Measurements from ENCODE around the gene EIF1AY. TPM values are rescaled to one million over a fixed set of nuclear protein-coding genes. Genes with fewer than 3 reads are reported as not detected.

Gene EIF1AY
- total and polyA plus RNA-seq, 2 of the 4 experiments (the other 2 are of a cell fraction), result not detected

DNA sequence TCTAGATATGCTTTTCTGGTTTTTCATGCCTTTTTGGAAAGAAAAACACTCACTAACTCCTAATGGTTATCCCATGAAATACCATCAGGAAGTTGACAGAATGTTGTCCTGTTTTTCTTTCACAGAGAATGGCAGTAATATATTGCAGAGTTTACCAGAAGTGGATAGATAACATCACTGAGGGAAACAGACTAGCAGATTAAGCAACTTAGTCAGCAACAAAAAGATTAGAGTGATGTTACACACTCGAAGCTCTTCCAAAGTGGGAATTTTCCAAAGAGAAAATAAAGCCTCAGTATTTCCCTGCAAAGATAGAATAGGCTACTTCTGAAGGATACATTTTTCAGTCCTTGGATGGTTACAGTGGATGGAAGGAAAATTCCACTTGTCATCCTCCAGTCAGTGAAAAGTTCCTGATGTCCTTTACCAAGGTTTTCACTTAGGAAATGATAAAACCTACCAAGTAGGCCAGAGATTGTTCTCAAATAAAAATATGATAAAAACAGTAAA lies 31.1 kb upstream of the EIF1AY start:
- H2BK20ac ChIP-seq (ENCODE audit: low read depth, low read length), result no peak overlapping the region
- H2BK15ac ChIP-seq (ENCODE audit: low read depth, low read length), result no peak overlapping the region
- no peak overlapping the region for H4K5ac ChIP-seq (ENCODE audit: low read depth, low read length)
- H3K23ac ChIP-seq (ENCODE audit: low read depth, low read length), result no peak overlapping the region
- H2BK5ac ChIP-seq (ENCODE audit: low read depth, low read length, poor library complexity, severe bottlenecking), result no peak overlapping the region
- H3K4ac ChIP-seq (ENCODE audit: low read depth, low read length), result no peak overlapping the region
- BruUV-seq (replicated peaks), result no TSS peak
- in situ Hi-C loops (cut with MboI; ENCODE audit: low sequenced_read_pairs) (no loop called here), intact Hi-C loops (cut with micrococcal nuclease) (no loop called here), dilution Hi-C loops (cut with HindIII; ENCODE audit: low sequenced_read_pairs, unreplicated experiment) (no loop called here)
- H3K27ac ChIP-seq (ENCODE audit: insufficient read depth, low read length), result no peak overlapping the region
- TF ChIP-seq RAD21 (IDR thresholded peaks at IDR 0.05; ENCODE audit: low read length), result no peak
- TF ChIP-seq CEBPB (IDR thresholded peaks at IDR 0.05; ENCODE audit: low read depth, low read length), result no peak
- TF ChIP-seq, protein P1, sequence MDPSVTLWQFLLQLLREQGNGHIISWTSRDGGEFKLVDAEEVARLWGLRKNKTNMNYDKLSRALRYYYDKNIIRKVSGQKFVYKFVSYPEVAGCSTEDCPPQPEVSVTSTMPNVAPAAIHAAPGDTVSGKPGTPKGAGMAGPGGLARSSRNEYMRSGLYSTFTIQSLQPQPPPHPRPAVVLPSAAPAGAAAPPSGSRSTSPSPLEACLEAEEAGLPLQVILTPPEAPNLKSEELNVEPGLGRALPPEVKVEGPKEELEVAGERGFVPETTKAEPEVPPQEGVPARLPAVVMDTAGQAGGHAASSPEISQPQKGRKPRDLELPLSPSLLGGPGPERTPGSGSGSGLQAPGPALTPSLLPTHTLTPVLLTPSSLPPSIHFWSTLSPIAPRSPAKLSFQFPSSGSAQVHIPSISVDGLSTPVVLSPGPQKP (IDR thresholded peaks at IDR 0.05; ENCODE audit: borderline replicate concordance, low read depth, low read length), result no peak
- TF ChIP-seq, protein P2, sequence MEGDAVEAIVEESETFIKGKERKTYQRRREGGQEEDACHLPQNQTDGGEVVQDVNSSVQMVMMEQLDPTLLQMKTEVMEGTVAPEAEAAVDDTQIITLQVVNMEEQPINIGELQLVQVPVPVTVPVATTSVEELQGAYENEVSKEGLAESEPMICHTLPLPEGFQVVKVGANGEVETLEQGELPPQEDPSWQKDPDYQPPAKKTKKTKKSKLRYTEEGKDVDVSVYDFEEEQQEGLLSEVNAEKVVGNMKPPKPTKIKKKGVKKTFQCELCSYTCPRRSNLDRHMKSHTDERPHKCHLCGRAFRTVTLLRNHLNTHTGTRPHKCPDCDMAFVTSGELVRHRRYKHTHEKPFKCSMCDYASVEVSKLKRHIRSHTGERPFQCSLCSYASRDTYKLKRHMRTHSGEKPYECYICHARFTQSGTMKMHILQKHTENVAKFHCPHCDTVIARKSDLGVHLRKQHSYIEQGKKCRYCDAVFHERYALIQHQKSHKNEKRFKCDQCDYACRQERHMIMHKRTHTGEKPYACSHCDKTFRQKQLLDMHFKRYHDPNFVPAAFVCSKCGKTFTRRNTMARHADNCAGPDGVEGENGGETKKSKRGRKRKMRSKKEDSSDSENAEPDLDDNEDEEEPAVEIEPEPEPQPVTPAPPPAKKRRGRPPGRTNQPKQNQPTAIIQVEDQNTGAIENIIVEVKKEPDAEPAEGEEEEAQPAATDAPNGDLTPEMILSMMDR (conservative IDR thresholded peaks at IDR 0.05; ENCODE audit: low read depth, low read length), result no peak
- no peak for TF ChIP-seq RCOR1 (IDR thresholded peaks at IDR 0.05; ENCODE audit: insufficient replicate concordance, low read length)
- no peak for TF ChIP-seq CHD1 (IDR thresholded peaks at IDR 0.05; ENCODE audit: low read depth, low read length)
- TF ChIP-seq NFE2L2 (IDR thresholded peaks at IDR 0.05; ENCODE audit: low read depth, low read length), result no peak
- no peak for TF ChIP-seq MAZ (IDR thresholded peaks at IDR 0.05; ENCODE audit: borderline replicate concordance, low read depth, low read length)
- no peak for TF ChIP-seq MXI1 (IDR thresholded peaks at IDR 0.05; ENCODE audit: borderline replicate concordance, low read depth, low read length)
- no peak for TF ChIP-seq SMC3 (IDR thresholded peaks at IDR 0.05; ENCODE audit: low read depth, low read length)
- no peak for TF ChIP-seq POLR2A (IDR thresholded peaks at IDR 0.05; ENCODE audit: low read depth, low read length)
- no peak for TF ChIP-seq FOS (IDR thresholded peaks at IDR 0.05; ENCODE audit: low read depth, low read length)
- H3K79me1 ChIP-seq (ENCODE audit: low read depth in 1 of 2, low read length in 2 of 2), result no peaks in the 10 kb centered on the region
- H3K14ac ChIP-seq (replicated peaks; ENCODE audit: low read depth, low read length), result no peak overlapping the region
- H2BK120ac ChIP-seq (ENCODE audit: low read depth, low read length), result no peak overlapping the region
- DNase-seq, result no peak
- WGBS, 2 experiments (ENCODE audit: extremely low coverage in 2 of 2, insufficient read length in 1 of 2), result no CpG with 5 or more reads among the region's 1 CpG
- H2AK5ac ChIP-seq (ENCODE audit: low read depth, low read length), result no peak overlapping the region
- H3K9ac ChIP-seq (ENCODE audit: low read depth, low read length), result no peak overlapping the region
- H2AK9ac ChIP-seq (replicated peaks; ENCODE audit: low read depth, low read length, poor library complexity), result no peak overlapping the region
- no peak for ATAC-seq (ENCODE audit: low read depth)
- no peak overlapping the region for H4K91ac ChIP-seq (ENCODE audit: insufficient read depth, low read depth, low read length)
- no peak overlapping the region for H4K8ac ChIP-seq (ENCODE audit: low read depth in 2 of 2, low read length in 2 of 2)
- H3K9me1 ChIP-seq (ENCODE audit: insufficient read depth, low read length), result no peaks in the 10 kb centered on the region
- H3K27me3 ChIP-seq (ENCODE audit: control insufficient read depth, insufficient read depth, low read length), result no peaks in the 10 kb centered on the region
- H3K36me3 ChIP-seq (ENCODE audit: control insufficient read depth, insufficient read depth, low read length), result no peaks in the 10 kb centered on the region
- no peaks in the 10 kb centered on the region for H4K20me1 ChIP-seq (ENCODE audit: insufficient read depth, low read length)
- no peaks in the 10 kb centered on the region for H3K4me1 ChIP-seq (ENCODE audit: control insufficient read depth, insufficient read depth, low read length)
- no peaks in the 10 kb centered on the region for H3K9me3 ChIP-seq (ENCODE audit: control insufficient read depth, insufficient read depth, low read length)
- no peak overlapping the region for H3K18ac ChIP-seq (ENCODE audit: low read depth, low read length)
- POLR2A ChIA-PET (ENCODE audit: unreplicated experiment), result no interaction called here
- H3K4me3 ChIP-seq (ENCODE audit: insufficient read depth, low read depth, low read length), result no peak overlapping the region
- no peak overlapping the region for H3K56ac ChIP-seq (ENCODE audit: extremely low read depth, insufficient read depth, low read length)
- no peak overlapping the region for H3K4me2 ChIP-seq (ENCODE audit: low read depth, low read length)
- H2AFZ ChIP-seq (replicated peaks; ENCODE audit: low read length, poor library complexity), result no peak overlapping the region
- CTCF ChIA-PET, result no interaction called here

Measured in IMR-90 (cell line).